ENCODE data around the gene MRPS15. TPM values are rescaled to one million over a fixed set of nuclear protein-coding genes. Genes with fewer than 3 reads are reported as not detected.

MRPS15 gene
- total RNA-seq, 1 donor from 2014 or later: 70.9 TPM

DNA sequence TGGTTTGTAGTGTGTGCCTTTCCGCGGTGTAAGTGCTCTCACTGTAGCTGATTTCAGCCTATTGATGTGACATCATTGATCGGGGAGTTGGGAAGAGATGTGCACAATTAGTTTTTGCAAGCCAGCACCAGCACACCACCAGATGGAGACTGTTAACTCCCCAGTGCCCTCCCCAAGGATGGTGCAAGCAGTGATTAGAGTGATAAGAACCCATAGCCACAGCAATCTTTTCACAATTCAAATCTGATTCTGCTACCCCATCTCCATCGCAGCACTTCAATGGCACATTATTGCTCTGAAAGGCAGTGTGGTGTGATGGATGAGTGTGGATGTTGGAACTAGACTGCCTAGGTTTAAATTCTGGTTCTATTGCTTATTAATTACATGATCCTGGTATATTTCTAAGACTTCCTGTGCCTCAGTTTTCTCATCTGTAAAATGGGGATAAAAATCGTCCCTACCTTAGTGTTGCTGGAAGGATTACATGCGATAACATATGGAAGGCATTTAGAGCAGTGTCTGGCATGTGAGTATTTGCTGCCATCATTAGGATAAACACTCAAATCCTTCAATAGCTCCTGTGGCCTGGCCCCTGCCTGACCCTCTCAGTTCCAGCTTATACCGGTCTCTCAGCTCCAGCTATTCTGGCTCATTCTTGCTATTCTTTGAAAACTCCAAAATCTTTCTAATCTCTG is 11.9 kb upstream of the MRPS15 start:
- no peak overlapping the region for H3K4me3 Mint-ChIP-seq (ENCODE audit: unreplicated experiment)
- FAIRE-seq (no peak), DNase-seq (ENCODE audit: low read depth) (no peak)
- Histone ChIP-seq H3K79me2 (ENCODE audit: insufficient read depth, low read length) (no peaks in the 10 kb centered on the region), H4K20me1 (ENCODE audit: insufficient read depth, low read length) (no peaks in the 10 kb centered on the region), H3K9me3 (ENCODE audit: insufficient read depth, low read depth, low read length) (no peaks in the 10 kb centered on the region), H3K27ac (ENCODE audit: low read depth, low read length) (no peak overlapping the region), H3K4me2 (ENCODE audit: low read length) (no peak overlapping the region), H3K4me1 (ENCODE audit: insufficient read depth, low read length) (no peaks in the 10 kb centered on the region), H3K36me3 (ENCODE audit: insufficient read depth, low read length) (no peaks in the 10 kb centered on the region), H3K9ac (ENCODE audit: low read length) (no peak overlapping the region), H3K4me3 (ENCODE audit: insufficient read depth, low read depth, low read length) (no peak overlapping the region), H2AFZ (ENCODE audit: low read depth, low read length) (no peak overlapping the region), H3K27me3 (ENCODE audit: insufficient read depth, low read length) (peaks cover 6% of the 10 kb centered on the region)
- peaks cover 2% of the 10 kb centered on the region for H3K4me1 Mint-ChIP-seq (ENCODE audit: low read depth, unreplicated experiment)
- peaks cover 2% of the 10 kb centered on the region for H3K36me3 Mint-ChIP-seq (ENCODE audit: low read depth, unreplicated experiment)
- TF ChIP-seq EZH2 (IDR thresholded peaks at IDR 0.05; ENCODE audit: insufficient read depth, low read length): no peak
- TF ChIP-seq, protein P1, sequence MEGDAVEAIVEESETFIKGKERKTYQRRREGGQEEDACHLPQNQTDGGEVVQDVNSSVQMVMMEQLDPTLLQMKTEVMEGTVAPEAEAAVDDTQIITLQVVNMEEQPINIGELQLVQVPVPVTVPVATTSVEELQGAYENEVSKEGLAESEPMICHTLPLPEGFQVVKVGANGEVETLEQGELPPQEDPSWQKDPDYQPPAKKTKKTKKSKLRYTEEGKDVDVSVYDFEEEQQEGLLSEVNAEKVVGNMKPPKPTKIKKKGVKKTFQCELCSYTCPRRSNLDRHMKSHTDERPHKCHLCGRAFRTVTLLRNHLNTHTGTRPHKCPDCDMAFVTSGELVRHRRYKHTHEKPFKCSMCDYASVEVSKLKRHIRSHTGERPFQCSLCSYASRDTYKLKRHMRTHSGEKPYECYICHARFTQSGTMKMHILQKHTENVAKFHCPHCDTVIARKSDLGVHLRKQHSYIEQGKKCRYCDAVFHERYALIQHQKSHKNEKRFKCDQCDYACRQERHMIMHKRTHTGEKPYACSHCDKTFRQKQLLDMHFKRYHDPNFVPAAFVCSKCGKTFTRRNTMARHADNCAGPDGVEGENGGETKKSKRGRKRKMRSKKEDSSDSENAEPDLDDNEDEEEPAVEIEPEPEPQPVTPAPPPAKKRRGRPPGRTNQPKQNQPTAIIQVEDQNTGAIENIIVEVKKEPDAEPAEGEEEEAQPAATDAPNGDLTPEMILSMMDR (IDR thresholded peaks at IDR 0.05; ENCODE audit: insufficient read depth, low read depth, low read length): no peak
- peaks cover 34% of the 10 kb centered on the region for H3K27me3 Mint-ChIP-seq (ENCODE audit: low read depth, unreplicated experiment)
- no peak overlapping the region for H3K27ac Mint-ChIP-seq (ENCODE audit: unreplicated experiment)
- H3K9me3 Mint-ChIP-seq (ENCODE audit: unreplicated experiment): no peaks in the 10 kb centered on the region

DNA sequence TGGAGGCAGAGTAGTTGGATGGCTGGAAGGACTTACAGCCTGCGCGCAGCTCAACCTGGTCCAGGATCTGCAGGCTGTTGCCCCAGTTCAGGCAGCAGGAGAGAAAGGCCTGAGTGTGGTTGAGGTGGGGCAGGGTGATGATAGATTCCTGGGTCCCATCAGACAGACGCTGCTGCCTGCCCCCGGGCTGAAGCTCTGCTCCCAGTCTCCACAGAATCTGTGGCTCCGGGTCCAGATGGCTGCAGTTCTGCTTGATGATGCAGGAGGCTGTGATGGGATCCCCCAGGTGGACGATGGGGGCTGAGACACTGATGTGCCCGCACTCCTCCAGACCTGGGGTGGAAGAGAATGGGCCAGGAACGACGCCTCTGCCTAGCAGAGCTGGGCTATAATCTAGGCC is 11.2 kb upstream of the MRPS15 start:
- Histone ChIP-seq H3K4me1 (ENCODE audit: insufficient read depth, low read length) (no peaks in the 10 kb centered on the region), H3K27me3 (ENCODE audit: insufficient read depth, low read length) (peaks cover under 1% of the 10 kb centered on the region), H3K79me2 (ENCODE audit: insufficient read depth, low read length) (no peaks in the 10 kb centered on the region), H3K9me3 (ENCODE audit: insufficient read depth, low read depth, low read length) (no peaks in the 10 kb centered on the region), H3K9ac (ENCODE audit: low read length) (no peak overlapping the region), H3K27ac (ENCODE audit: low read depth, low read length) (no peak overlapping the region), H3K4me2 (ENCODE audit: low read length) (no peak overlapping the region), H3K36me3 (ENCODE audit: insufficient read depth, low read length) (no peaks in the 10 kb centered on the region), H2AFZ (ENCODE audit: low read depth, low read length) (no peak overlapping the region), H4K20me1 (ENCODE audit: insufficient read depth, low read length) (no peaks in the 10 kb centered on the region), H3K4me3 (ENCODE audit: insufficient read depth, low read depth, low read length) (no peak overlapping the region)
- no peaks in the 10 kb centered on the region for H3K9me3 Mint-ChIP-seq (ENCODE audit: unreplicated experiment)
- no peak for TF ChIP-seq EZH2 (IDR thresholded peaks at IDR 0.05; ENCODE audit: insufficient read depth, low read length)
- TF ChIP-seq, protein P1 (IDR thresholded peaks at IDR 0.05; ENCODE audit: insufficient read depth, low read depth, low read length): no peak
- no peak overlapping the region for H3K4me3 Mint-ChIP-seq (ENCODE audit: unreplicated experiment)
- H3K27ac Mint-ChIP-seq (ENCODE audit: unreplicated experiment): no peak overlapping the region
- H3K27me3 Mint-ChIP-seq (ENCODE audit: low read depth, unreplicated experiment): peaks cover 30% of the 10 kb centered on the region
- FAIRE-seq: no peak
- peaks cover 2% of the 10 kb centered on the region for H3K36me3 Mint-ChIP-seq (ENCODE audit: low read depth, unreplicated experiment)
- no peak for DNase-seq (ENCODE audit: low read depth)
- H3K4me1 Mint-ChIP-seq (ENCODE audit: low read depth, unreplicated experiment): peaks cover 2% of the 10 kb centered on the region

DNA sequence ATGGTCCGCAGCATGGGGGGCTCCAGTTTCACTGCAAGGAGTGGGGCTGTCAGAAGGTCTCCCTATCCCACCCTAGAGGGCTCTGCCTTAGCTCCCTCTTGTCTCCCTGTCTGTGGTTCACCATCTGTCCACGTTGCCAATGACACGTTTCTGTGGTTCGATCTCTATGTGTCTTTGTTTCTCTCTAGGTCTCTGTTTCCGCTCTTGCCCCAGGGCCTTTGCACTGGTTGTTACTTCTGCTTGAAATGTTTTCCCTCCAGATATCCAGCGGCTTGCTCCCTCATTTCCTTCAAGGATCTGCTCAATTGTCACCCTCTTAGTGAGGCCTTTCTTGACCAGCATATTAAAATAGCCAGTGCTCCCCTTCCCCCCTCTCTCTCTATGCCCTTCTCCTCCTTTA is 8.5 kb upstream of the MRPS15 start:
- H3K9me3 Mint-ChIP-seq (ENCODE audit: unreplicated experiment): no peaks in the 10 kb centered on the region
- no peaks in the 10 kb centered on the region for H3K36me3 ChIP-seq (ENCODE audit: insufficient read depth, low read length)
- no peak overlapping the region for H3K4me3 Mint-ChIP-seq (ENCODE audit: unreplicated experiment)
- no peaks in the 10 kb centered on the region for H3K79me2 ChIP-seq (ENCODE audit: insufficient read depth, low read length)
- no peak for FAIRE-seq
- H3K9ac ChIP-seq (ENCODE audit: low read length): no peak overlapping the region
- H3K4me2 ChIP-seq (ENCODE audit: low read length): no peak overlapping the region
- peaks cover 2% of the 10 kb centered on the region for H3K36me3 Mint-ChIP-seq (ENCODE audit: low read depth, unreplicated experiment)
- H3K27me3 ChIP-seq (ENCODE audit: insufficient read depth, low read length): no peaks in the 10 kb centered on the region
- DNase-seq (ENCODE audit: low read depth): no peak
- no peaks in the 10 kb centered on the region for H3K4me1 Mint-ChIP-seq (ENCODE audit: low read depth, unreplicated experiment)
- no peaks in the 10 kb centered on the region for H4K20me1 ChIP-seq (ENCODE audit: insufficient read depth, low read length)
- no peaks in the 10 kb centered on the region for H3K4me1 ChIP-seq (ENCODE audit: insufficient read depth, low read length)
- TF ChIP-seq, protein P1 (IDR thresholded peaks at IDR 0.05; ENCODE audit: insufficient read depth, low read depth, low read length): no peak
- no peak for TF ChIP-seq EZH2 (IDR thresholded peaks at IDR 0.05; ENCODE audit: insufficient read depth, low read length)
- H3K27ac ChIP-seq (ENCODE audit: low read depth, low read length): no peak overlapping the region
- no peak overlapping the region for H3K4me3 ChIP-seq (ENCODE audit: insufficient read depth, low read depth, low read length)
- no peak overlapping the region for H3K27ac Mint-ChIP-seq (ENCODE audit: unreplicated experiment)
- H3K27me3 Mint-ChIP-seq (ENCODE audit: low read depth, unreplicated experiment): peaks cover 18% of the 10 kb centered on the region
- H3K9me3 ChIP-seq (ENCODE audit: insufficient read depth, low read depth, low read length): no peaks in the 10 kb centered on the region
- no peak overlapping the region for H2AFZ ChIP-seq (ENCODE audit: low read depth, low read length)
